ENCODE results near the gene MOB2.

GRCh38 chr11:1470681-1471611 is 15.6 kb downstream of the MOB2 start:
- no peak for TF ChIP-seq PATZ1 (CRISPR knock-in tag; IDR thresholded peaks at IDR 0.05; ENCODE audit: borderline replicate concordance)
- TF ChIP-seq RARB (CRISPR knock-in tag; IDR thresholded peaks at IDR 0.05): no peak
- no peak for TF ChIP-seq ZNF8 (CRISPR knock-in tag; IDR thresholded peaks at IDR 0.05)
